HepG2 (cell line): ENCODE measurements around the gene HECTD4. TPM values are rescaled to one million over a fixed set of nuclear protein-coding genes. Genes with fewer than 3 reads are reported as not detected.

Experiments
- ATAC-seq: fragments of 200-7000 bp; cut with Tn5 transposase; 3 replicates; pipeline ENCODE4 v1.9.1; 2020; ENCODE audit warnings: mild to moderate bottlenecking, moderate library complexity
- BruUV-seq: library from RNA; stranded (reverse); fragments of 400-500 nt; replicated peaks from 2 replicates; lab custom pipeline; 2021; lab: Mats Ljungman, UMichigan
- CTCF ChIA-PET: fragments of 300-600 bp; formaldehyde crosslinking; extraction: SDS; loops from one replicate; lab custom pipeline; 2021; ENCODE audit warnings: low total read pairs, inconsistent platforms, low intra/inter-chr PET ratio; lab: Yijun Ruan, JAX
- POLR2A ChIA-PET: fragments of 350-600 bp; sonication (Branson Sonifier 250); formaldehyde crosslinking; loops from one replicate; lab custom pipeline; 2020; ENCODE audit warnings: antibody characterized with exemption, inconsistent platforms; lab: Yijun Ruan, JAX
- DNase-seq: peaks from one replicate; pipeline ENCODE4 v3.0.0-alpha.2; 2015; ENCODE audit warnings: low spot score
- FAIRE-seq: peaks from 3 replicates; lab custom pipeline; 2011; peaks lifted over from hg19 to GRCh38; lab: Jason Lieb, UNC
- H2AFZ ChIP-seq: one replicate; pipeline ENCODE4 v1.6.1; 2011; ENCODE audit warnings: low read length, inconsistent platforms
- H3K27ac ChIP-seq: fragments of 300-600 bp; 3 replicates; pipeline ENCODE4 v1.8.0; 2011; ENCODE audit warnings: mixed run types, mild to moderate bottlenecking, mixed read lengths, low read length, inconsistent platforms; ENCODE audit not compliant: insufficient read depth; ENCODE audit errors: extremely low read length
- H3K27me3 ChIP-seq, 2 experiments: fragments of 200-600 bp in 1 of 2; 2 replicates in 1 of 2; 3 replicates in 1 of 2; pipeline versions ENCODE4 v1.6.0 to v1.8.0; 2011; ENCODE audit warnings: low read length in 2 of 2, mild to moderate bottlenecking in 2 of 2, moderate library complexity in 2 of 2, inconsistent platforms in 1 of 2; ENCODE audit not compliant: insufficient read depth in 2 of 2, control insufficient read depth in 1 of 2
- H3K36me3 ChIP-seq, 2 experiments: fragments of 200-600 bp in 1 of 2; replicated peaks in 1 of 2; 2 replicates in 1 of 2; 3 replicates in 1 of 2; pipeline versions ENCODE4 v1.5.1 to v1.8.0; 2011; ENCODE audit warnings: low read length in 2 of 2, inconsistent platforms in 1 of 2; ENCODE audit not compliant: insufficient read depth in 2 of 2, control insufficient read depth in 1 of 2
- H3K4me1 ChIP-seq: 2 replicates; pipeline ENCODE4 v1.5.1; 2012; ENCODE audit warnings: low read length, inconsistent platforms; ENCODE audit not compliant: insufficient read depth
- H3K4me2 ChIP-seq: 2 replicates; pipeline ENCODE4 v1.6.0; 2011; ENCODE audit warnings: low read depth, low read length, inconsistent platforms
- H3K4me3 ChIP-seq, 3 experiments: fragments of 200-600 bp in 1 of 3; sonication (generic), shearing (Covaris generic) in 1 of 3; replicated peaks in 1 of 3; 2 replicates each; pipeline ENCODE4 v1.5.1; 2011 to 2016; ENCODE audit warnings: low read length in 3 of 3, inconsistent platforms in 2 of 3, low read depth in 2 of 3, mild to moderate bottlenecking in 2 of 3, control low read depth in 1 of 3, mixed read lengths in 1 of 3; ENCODE audit not compliant: insufficient read depth in 1 of 3
- H3K79me2 ChIP-seq: one replicate; pipeline ENCODE4 v1.6.1; 2011; ENCODE audit warnings: low read length, inconsistent platforms; ENCODE audit not compliant: insufficient read depth
- H3K9ac ChIP-seq: 2 replicates; pipeline ENCODE4 v1.6.0; 2011; ENCODE audit warnings: mild to moderate bottlenecking, low read depth, low read length, inconsistent platforms; ENCODE audit not compliant: insufficient read depth
- H3K9me3 ChIP-seq: 2 replicates; pipeline ENCODE4 v1.5.1; 2012; ENCODE audit warnings: mild to moderate bottlenecking, low read length
- H4K20me1 ChIP-seq: 2 replicates; pipeline ENCODE4 v1.6.0; 2011; ENCODE audit warnings: inconsistent platforms, mild to moderate bottlenecking, low read length, moderate library complexity; ENCODE audit not compliant: insufficient read depth
- ARID4A ChIP-seq: sonication (generic); formaldehyde crosslinking; IDR thresholded peaks from 2 replicates; pipeline ENCODE4 v1.5.0; 2020; ENCODE audit warnings: mild to moderate bottlenecking, missing genetic modification reagents, borderline replicate concordance
- ATF2 ChIP-seq: sonication (generic); formaldehyde crosslinking; IDR thresholded peaks from 2 replicates; pipeline ENCODE4 v1.4.0; 2020; ENCODE audit warnings: missing genetic modification reagents
- CBX1 ChIP-seq: IDR thresholded peaks from one replicate; pipeline ENCODE4 v1.6.1; 2016; ENCODE audit warnings: antibody characterized with exemption, low read depth
- GZF1 ChIP-seq: sonication (generic); formaldehyde crosslinking; IDR thresholded peaks from 2 replicates; pipeline ENCODE4 v1.5.1; 2020; ENCODE audit warnings: mild to moderate bottlenecking, missing genetic modification reagents
- MAZ ChIP-seq, 2 experiments: sonication (generic) in 1 of 2; formaldehyde crosslinking in 1 of 2; IDR thresholded peaks; 2 replicates each; pipeline versions ENCODE4 v1.5.0 to v1.6.1; 2012 to 2020; ENCODE audit warnings: low read depth in 2 of 2, mild to moderate bottlenecking in 2 of 2, borderline replicate concordance in 1 of 2, improper control_type of control experiment in 1 of 2, low read length in 1 of 2, missing genetic modification reagents in 1 of 2, moderate library complexity in 1 of 2
- POLR2A ChIP-seq, 2 experiments: IDR thresholded peaks; 2 replicates each; pipeline ENCODE4 v1.6.1; 2011; ENCODE audit warnings: low read depth in 2 of 2, low read length in 2 of 2, mild to moderate bottlenecking in 1 of 2, moderate library complexity in 1 of 2; ENCODE audit not compliant: insufficient read depth in 1 of 2
- RERE ChIP-seq: IDR thresholded peaks from 2 replicates; pipeline ENCODE4 v1.6.1; 2016; ENCODE audit warnings: low read depth, missing genetic modification reagents, missing compliant biosample characterization
- SIX4 ChIP-seq: sonication (generic); formaldehyde crosslinking; IDR thresholded peaks from 2 replicates; pipeline ENCODE4 v1.4.0; 2020; ENCODE audit warnings: missing genetic modification reagents
- STAG1 ChIP-seq: sonication (generic); formaldehyde crosslinking; IDR thresholded peaks from 2 replicates; pipeline ENCODE4 v1.4.0; 2020; ENCODE audit warnings: missing genetic modification reagents
- ZNF83 ChIP-seq: sonication (generic); formaldehyde crosslinking; IDR thresholded peaks from 2 replicates; pipeline ENCODE4 v1.4.0; 2020; ENCODE audit warnings: missing genetic modification reagents, mild to moderate bottlenecking, borderline replicate concordance
- WGBS: methylation state at CpG from one replicate; pipeline ENCODE4 v1.1.6; 2017; ENCODE audit warnings: low lambda C conversion rate; 5-methylcytosine and 5-hydroxymethylcytosine counted together
- in situ Hi-C: cut with HindIII; loops from 2 replicates; pipeline ENCODE4 v1.10.0; 2017; ENCODE audit warnings: low pct_unique_long_range_greater_than_20kb; ENCODE audit not compliant: extremely low pct_ligation_motif_present
- intact Hi-C: fragments of 100-400 bp; cut with micrococcal nuclease; formaldehyde crosslinking; loops from one replicate; pipeline ENCODE4 v1.10.0; 2022; ENCODE audit not compliant: unreplicated experiment
- polyA plus RNA-seq, 8 experiments: library from polyadenylated mRNA; depleted of rRNA in 3 of 8; stranded (reverse) in 7 of 8; unstranded in 1 of 8; fragments of >200 nt; fragmentation: Illumina TruSeq in 4 of 8; extraction: Trizol in 4 of 8; gene quantifications; 2 replicates each; pipeline versions ENCODE4 v1.2.1 to v1.2.3, GENCODE V29; 2011 to 2016; ENCODE audit warnings: low read depth in 4 of 8, missing spikeins in 1 of 8, mixed read lengths in 1 of 8; ENCODE audit not compliant: insufficient read depth in 1 of 8
- total RNA-seq, 5 experiments: library from RNA; depleted of rRNA; stranded (reverse); fragments of >200 nt; fragmentation: Illumina TruSeq; extraction: Trizol; gene quantifications; 2 replicates each; pipeline ENCODE4 v1.2.3, GENCODE V29; 2016; ENCODE audit warnings: low read depth in 1 of 5

Gene HECTD4
- total and polyA plus RNA-seq, 2 of the 13 experiments (the other 11 are each of a cell fraction or from before 2014, with no cell fraction given) = 9.0 to 11.4 TPM

GRCh38 chr12:112199136-112199535, 183.1 kb downstream of the HECTD4 start:
- ChIA-PET CTCF (interaction anchor here (1.6 to 2.4 kb wide), 2 partner anchors 183 to 188 kb away, joined by 3 to 28 read pairs; partner anchors contain the start of gene HECTD4), POLR2A (interaction anchor here (2.2 kb wide), 1 partner anchor 212 kb away, joined by 7 read pairs; no protein-coding TSS in a partner anchor)
- no peaks in the 10 kb centered on the region for H3K79me2 ChIP-seq
- H3K4me2 ChIP-seq = no peak overlapping the region
- H3K27me3 ChIP-seq = no peaks in the 10 kb centered on the region
- no peak overlapping the region for H3K27ac ChIP-seq
- ATAC-seq (no peak), DNase-seq (no peak), FAIRE-seq (no peak)
- 90% methylated on average over 4 of the region's 4 CpGs for WGBS
- intact Hi-C loops (loop anchor here (2.0 kb wide), 1 partner anchor 212 kb away; no protein-coding TSS in a partner anchor), in situ Hi-C loops (loop anchor here (5.0 kb wide), 1 partner anchor 188 kb away; no protein-coding TSS in a partner anchor)
- no TSS peak for BruUV-seq
- H3K4me3 ChIP-seq = no peak overlapping the region
- no peak overlapping the region for H2AFZ ChIP-seq
- no peak overlapping the region for H3K9ac ChIP-seq
- no peaks in the 10 kb centered on the region for H3K9me3 ChIP-seq
- H4K20me1 ChIP-seq = no peaks in the 10 kb centered on the region
- H3K36me3 ChIP-seq = peaks cover under 1 to 35% of the 10 kb centered on the region in 2 experiments; a peak in 4 of 5 replicates
- no peaks in the 10 kb centered on the region for H3K4me1 ChIP-seq
- no peak for TF ChIP-seq ATF2 (CRISPR knock-in tag)
- no peak for TF ChIP-seq GZF1 (CRISPR knock-in tag)
- no peak for TF ChIP-seq POLR2A (IDR thresholded peaks at IDR 0.05; ENCODE audit: insufficient read depth in 1 of 2, low read depth in 2 of 2, low read length in 2 of 2)
- no peak for TF ChIP-seq ZNF83 (CRISPR knock-in tag)
- no peak for TF ChIP-seq SIX4
- TF ChIP-seq CBX1 = no peak
- TF ChIP-seq STAG1 (CRISPR knock-in tag) = no peak
- TF ChIP-seq MAZ (IDR thresholded peaks at IDR 0.05; ENCODE audit: borderline replicate concordance, low read depth, low read length) = no peak
- TF ChIP-seq MAZ (CRISPR knock-in tag; IDR thresholded peaks at IDR 0.05; ENCODE audit: low read depth) = no peak
- no peak for TF ChIP-seq RERE (CRISPR knock-in tag)
- TF ChIP-seq ARID4A (CRISPR knock-in tag) = no peak
